ENCODE data around the gene SH3GL1.

Gene SH3GL1

GRCh38 chr19:4367336-4367723 is 33.0 kb downstream of the SH3GL1 start:
- no peak for DNase-seq (ENCODE audit: low read depth)
- TF ChIP-seq, protein P1, sequence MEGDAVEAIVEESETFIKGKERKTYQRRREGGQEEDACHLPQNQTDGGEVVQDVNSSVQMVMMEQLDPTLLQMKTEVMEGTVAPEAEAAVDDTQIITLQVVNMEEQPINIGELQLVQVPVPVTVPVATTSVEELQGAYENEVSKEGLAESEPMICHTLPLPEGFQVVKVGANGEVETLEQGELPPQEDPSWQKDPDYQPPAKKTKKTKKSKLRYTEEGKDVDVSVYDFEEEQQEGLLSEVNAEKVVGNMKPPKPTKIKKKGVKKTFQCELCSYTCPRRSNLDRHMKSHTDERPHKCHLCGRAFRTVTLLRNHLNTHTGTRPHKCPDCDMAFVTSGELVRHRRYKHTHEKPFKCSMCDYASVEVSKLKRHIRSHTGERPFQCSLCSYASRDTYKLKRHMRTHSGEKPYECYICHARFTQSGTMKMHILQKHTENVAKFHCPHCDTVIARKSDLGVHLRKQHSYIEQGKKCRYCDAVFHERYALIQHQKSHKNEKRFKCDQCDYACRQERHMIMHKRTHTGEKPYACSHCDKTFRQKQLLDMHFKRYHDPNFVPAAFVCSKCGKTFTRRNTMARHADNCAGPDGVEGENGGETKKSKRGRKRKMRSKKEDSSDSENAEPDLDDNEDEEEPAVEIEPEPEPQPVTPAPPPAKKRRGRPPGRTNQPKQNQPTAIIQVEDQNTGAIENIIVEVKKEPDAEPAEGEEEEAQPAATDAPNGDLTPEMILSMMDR (IDR thresholded peaks at IDR 0.05; ENCODE audit: control insufficient read depth, extremely low read depth, insufficient read depth), result no peak
- no peak overlapping the region for H3K4me3 ChIP-seq (ENCODE audit: low read depth, low read length)

GRCh38 chr19:4366666-4367335 is 33.5 kb downstream of the SH3GL1 start:
- TF ChIP-seq, protein P1 (IDR thresholded peaks at IDR 0.05; ENCODE audit: control insufficient read depth, extremely low read depth, insufficient read depth), result no peak
- DNase-seq (ENCODE audit: low read depth), result no peak
- H3K4me3 ChIP-seq (ENCODE audit: low read depth, low read length), result no peak overlapping the region

GRCh38 chr19:4365791-4366665 is 34.3 kb downstream of the SH3GL1 start:
- TF ChIP-seq, protein P1 (IDR thresholded peaks at IDR 0.05; ENCODE audit: control insufficient read depth, extremely low read depth, insufficient read depth), result no peak

DNA sequence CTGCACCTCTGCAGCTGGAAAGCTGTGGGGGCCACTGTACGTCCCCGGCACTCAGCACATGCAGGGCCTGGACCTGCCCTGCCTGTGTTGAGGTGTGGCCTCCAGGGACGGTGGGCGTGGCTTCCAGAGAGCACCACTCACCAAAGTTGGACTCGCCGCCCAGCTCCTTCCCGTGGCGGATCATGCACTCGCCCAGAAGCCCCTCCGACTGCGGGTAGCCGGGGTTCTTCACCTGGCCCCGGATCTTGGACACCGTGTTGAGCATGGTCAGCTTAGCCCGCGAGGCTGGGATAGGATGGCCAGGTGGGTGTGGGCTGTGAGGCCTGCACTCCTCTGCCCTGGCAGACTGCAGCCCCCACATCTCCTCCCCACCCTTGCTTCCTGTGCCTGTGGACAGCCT is 35.0 kb downstream of the SH3GL1 start:
- DNase-seq (ENCODE audit: low read depth), result no peak
- TF ChIP-seq, protein P1 (IDR thresholded peaks at IDR 0.05; ENCODE audit: control insufficient read depth, extremely low read depth, insufficient read depth), result no peak
- H3K4me3 ChIP-seq (ENCODE audit: low read depth, low read length), result no peak overlapping the region

More at GRCh38 chr19:4365791-4366665, 34.3 kb downstream of the SH3GL1 start:
- H3K4me3 ChIP-seq (ENCODE audit: low read depth, low read length), result no peak overlapping the region
- no peak for DNase-seq (ENCODE audit: low read depth)

DNA sequence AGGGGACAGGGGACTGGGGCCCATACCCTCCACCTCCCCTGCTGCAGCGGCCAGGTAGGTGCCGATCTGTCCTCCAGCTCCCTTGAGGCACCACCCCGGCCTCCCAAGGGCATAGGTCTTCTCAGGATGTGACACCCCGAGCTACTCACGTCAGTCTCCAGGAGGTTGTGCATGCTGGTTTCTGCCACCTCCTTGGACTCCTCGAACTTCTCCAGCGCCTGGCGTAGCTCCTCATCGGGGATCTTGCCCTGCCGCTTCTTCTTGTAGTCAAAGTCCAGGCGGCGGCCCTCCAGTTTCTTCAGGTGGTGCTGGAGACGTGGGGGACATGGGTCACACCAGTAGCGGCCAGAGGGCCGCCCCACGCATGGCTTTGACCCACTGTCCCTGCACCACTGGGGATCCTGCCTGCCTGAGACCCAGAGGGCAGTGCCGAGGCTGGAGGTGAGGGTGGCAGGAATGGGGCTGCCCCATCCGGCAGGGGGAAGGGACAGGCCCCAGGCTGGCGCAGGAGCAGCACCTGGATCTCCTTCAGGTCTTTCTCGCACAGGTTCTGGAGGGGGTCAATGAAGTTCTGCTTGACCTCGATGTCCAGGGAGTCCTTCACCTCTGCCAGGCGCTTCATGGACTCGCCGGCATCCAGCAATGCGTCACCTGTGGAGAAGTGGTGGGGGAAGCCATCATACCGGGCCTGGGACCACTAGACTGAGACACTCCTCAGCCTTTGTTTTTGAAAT is 36.6 kb downstream of the SH3GL1 start:
- TF ChIP-seq, protein P1 (IDR thresholded peaks at IDR 0.05; ENCODE audit: control insufficient read depth, extremely low read depth, insufficient read depth), result no peak

GRCh38 chr19:4362831-4363545 is 37.4 kb downstream of the SH3GL1 start:
- DNase-seq (ENCODE audit: low read depth), result no peak
- no peak overlapping the region for H3K4me3 ChIP-seq (ENCODE audit: low read depth, low read length)
- TF ChIP-seq, protein P1 (IDR thresholded peaks at IDR 0.05; ENCODE audit: control insufficient read depth, extremely low read depth, insufficient read depth), result peak; percentile 32; the same call in 1 of the 2 replicates

More for the DNA sequence above, 36.6 kb downstream of the SH3GL1 start:
- H3K4me3 ChIP-seq (ENCODE audit: low read depth, low read length), result no peak overlapping the region
- no peak for DNase-seq (ENCODE audit: low read depth)

All from LNCaP clone FGC (cell line).